GM23338 (cell line): ENCODE results near the gene RPLP1.
A peak's percentile ranks its signal among the peaks of the same experiment; 100 is the strongest.

Source experiments
- EZH2 ChIP-seq: fragments of 200-600 bp; sonication (generic); IDR thresholded peaks from one replicate; pipeline ENCODE4 v1.8.0; 2017; ENCODE audit warnings: antibody characterized with exemption, mild to moderate bottlenecking, low read depth; ENCODE audit not compliant: unreplicated experiment
- POLR2AphosphoS5 ChIP-seq: IDR thresholded peaks from 2 replicates; pipeline ENCODE4 v1.6.1; 2016; ENCODE audit warnings: antibody characterized with exemption, low read depth
- ZNF331 ChIP-seq: fragments of 250-450 bp; sonication (Bioruptor Pico); IDR thresholded peaks from 2 replicates; pipeline ENCODE4 v1.5.0; 2020; ENCODE audit warnings: low read depth, mild to moderate bottlenecking, moderate library complexity
- TF ChIP-seq, protein P1 (sequence below), 2 experiments: fragments of 200-600 bp in 1 of 2; sonication (generic) in 1 of 2; conservative IDR thresholded peaks; 2 replicates each; pipeline versions ENCODE4 v1.5.1 to v1.6.1; 2016 to 2017; ENCODE audit warnings: antibody characterized with exemption in 2 of 2, low read depth in 2 of 2, mild to moderate bottlenecking in 2 of 2, moderate library complexity in 1 of 2
- TF ChIP-seq, protein P2 (sequence below): IDR thresholded peaks from one replicate; pipeline ENCODE4 v1.6.1; 2018; ENCODE audit warnings: antibody characterized with exemption; ENCODE audit not compliant: unreplicated experiment

DNA sequence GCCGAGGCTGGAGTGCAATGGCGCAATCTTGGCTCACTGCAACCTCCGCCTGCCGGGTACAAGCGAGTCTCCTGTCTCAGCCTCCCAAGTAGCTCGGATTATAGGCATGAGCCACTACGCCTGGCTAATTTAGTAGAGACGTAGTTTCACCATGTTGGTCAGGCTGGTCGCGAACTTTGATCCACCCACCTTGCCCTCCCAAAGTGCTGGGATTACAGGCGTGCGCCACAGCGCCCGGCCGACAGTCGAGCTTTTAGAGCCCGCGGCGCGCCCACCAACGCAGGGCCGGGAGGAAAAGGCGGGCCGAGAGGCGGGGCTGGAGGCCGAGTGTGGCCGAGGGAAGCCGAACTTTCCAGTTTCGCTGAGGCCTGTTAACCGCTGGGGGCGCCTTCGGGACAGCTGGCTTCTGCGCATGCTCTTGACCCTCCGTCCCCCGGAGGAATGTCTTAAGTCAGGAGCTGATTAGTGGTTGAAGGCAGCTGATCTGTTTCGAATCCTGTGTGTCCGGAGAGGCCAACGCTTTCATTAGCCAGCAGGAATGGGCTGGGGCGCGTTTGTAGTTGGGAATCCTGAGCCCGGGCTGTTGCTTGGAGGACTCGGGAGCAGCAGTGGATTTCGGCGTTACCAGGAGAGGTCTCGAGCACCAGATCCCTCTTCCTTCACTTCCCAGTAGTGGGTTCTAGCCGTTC, 10.0 kb downstream of the RPLP1 start:
- TF ChIP-seq, protein P1, sequence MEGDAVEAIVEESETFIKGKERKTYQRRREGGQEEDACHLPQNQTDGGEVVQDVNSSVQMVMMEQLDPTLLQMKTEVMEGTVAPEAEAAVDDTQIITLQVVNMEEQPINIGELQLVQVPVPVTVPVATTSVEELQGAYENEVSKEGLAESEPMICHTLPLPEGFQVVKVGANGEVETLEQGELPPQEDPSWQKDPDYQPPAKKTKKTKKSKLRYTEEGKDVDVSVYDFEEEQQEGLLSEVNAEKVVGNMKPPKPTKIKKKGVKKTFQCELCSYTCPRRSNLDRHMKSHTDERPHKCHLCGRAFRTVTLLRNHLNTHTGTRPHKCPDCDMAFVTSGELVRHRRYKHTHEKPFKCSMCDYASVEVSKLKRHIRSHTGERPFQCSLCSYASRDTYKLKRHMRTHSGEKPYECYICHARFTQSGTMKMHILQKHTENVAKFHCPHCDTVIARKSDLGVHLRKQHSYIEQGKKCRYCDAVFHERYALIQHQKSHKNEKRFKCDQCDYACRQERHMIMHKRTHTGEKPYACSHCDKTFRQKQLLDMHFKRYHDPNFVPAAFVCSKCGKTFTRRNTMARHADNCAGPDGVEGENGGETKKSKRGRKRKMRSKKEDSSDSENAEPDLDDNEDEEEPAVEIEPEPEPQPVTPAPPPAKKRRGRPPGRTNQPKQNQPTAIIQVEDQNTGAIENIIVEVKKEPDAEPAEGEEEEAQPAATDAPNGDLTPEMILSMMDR (conservative IDR thresholded peaks at IDR 0.05; ENCODE audit: low read depth in 2 of 2) = peak; percentile 72 to 76
- TF ChIP-seq ZNF331 (CRISPR knock-in tag) = no peak
- TF ChIP-seq, protein P2, sequence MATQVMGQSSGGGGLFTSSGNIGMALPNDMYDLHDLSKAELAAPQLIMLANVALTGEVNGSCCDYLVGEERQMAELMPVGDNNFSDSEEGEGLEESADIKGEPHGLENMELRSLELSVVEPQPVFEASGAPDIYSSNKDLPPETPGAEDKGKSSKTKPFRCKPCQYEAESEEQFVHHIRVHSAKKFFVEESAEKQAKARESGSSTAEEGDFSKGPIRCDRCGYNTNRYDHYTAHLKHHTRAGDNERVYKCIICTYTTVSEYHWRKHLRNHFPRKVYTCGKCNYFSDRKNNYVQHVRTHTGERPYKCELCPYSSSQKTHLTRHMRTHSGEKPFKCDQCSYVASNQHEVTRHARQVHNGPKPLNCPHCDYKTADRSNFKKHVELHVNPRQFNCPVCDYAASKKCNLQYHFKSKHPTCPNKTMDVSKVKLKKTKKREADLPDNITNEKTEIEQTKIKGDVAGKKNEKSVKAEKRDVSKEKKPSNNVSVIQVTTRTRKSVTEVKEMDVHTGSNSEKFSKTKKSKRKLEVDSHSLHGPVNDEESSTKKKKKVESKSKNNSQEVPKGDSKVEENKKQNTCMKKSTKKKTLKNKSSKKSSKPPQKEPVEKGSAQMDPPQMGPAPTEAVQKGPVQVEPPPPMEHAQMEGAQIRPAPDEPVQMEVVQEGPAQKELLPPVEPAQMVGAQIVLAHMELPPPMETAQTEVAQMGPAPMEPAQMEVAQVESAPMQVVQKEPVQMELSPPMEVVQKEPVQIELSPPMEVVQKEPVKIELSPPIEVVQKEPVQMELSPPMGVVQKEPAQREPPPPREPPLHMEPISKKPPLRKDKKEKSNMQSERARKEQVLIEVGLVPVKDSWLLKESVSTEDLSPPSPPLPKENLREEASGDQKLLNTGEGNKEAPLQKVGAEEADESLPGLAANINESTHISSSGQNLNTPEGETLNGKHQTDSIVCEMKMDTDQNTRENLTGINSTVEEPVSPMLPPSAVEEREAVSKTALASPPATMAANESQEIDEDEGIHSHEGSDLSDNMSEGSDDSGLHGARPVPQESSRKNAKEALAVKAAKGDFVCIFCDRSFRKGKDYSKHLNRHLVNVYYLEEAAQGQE = no peak
- TF ChIP-seq EZH2 = no peak
- peak; percentile 90 for TF ChIP-seq POLR2AphosphoS5
